GM15510 (cell line): ENCODE results near the gene POFUT1.

ENCODE experiments used
- POLR2A ChIP-seq: IDR thresholded peaks from 3 replicates; pipeline ENCODE4 v1.6.1; 2011; ENCODE audit warnings: borderline replicate concordance; ENCODE audit not compliant: insufficient read length; ENCODE audit errors: extremely low read depth

POFUT1 gene

GRCh38 chr20:32236819-32237218, 29.1 kb downstream of the POFUT1 start:
- TF ChIP-seq POLR2A: no peak

GRCh38 chr20:32237419-32237818, 29.7 kb downstream of the POFUT1 start:
- TF ChIP-seq POLR2A: no peak

DNA sequence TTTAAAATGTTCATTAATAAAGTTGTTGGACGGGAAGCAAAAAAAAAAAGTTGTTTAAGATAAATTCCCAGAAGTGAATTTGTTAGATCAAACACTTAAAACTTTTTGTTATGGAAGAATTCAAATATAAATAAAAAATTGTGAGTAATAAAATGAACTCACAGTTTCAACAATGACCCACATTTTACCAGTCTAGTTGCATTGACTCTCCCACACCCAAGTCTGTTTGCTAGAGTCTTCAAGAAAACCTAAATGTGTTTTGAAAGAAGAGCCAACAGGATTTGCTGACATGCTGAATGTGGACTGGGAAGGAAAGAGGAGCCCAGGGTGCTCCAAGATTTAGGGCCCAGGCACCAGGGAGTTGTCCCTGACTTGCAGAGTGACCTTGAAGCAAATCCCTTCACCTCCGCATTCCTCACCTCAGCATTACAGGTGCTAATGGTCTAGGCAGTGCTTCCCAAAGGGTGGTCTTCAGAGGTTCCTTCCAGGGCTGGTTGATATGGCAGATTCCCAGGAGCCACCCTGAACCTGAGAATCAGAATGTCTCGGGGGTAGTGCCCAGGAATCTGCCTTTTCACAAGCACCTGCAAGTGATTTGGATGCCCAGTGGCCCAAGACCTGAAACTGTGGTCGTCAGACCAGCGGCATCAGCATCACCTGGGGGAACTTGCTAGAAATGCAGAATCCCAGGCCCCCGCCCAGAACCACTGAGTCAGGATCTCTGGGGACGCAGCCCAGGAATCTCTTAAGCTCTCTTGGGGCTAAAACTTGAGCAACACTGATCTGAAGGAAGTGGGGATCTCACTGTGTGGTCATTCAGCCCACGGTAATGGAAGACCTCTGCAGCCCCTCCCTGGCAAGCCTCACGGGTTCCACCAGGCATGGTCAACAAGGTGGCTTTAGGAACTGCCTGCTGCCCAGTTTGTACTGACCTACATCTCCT, 31.1 kb downstream of the POFUT1 start:
- TF ChIP-seq POLR2A: no peak

DNA sequence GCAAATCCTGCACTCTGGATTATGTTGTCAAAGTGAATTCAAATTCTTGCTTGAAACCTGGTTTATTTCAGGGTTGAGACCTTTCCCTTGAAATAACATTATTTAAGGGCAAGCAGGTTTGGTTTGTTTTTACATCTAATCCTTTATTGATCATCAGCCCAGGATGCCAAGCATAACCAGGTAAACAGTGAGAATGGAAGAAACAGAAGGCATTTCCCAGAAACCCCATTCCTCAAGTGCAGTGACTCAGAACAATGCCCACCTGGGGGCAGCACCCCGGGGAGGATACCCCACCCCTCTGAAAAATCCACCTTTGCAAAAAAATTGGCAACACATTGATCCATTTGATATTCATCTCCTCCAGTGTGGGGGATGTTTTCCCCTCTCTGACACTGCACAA, 32.5 kb downstream of the POFUT1 start:
- no peak for TF ChIP-seq POLR2A

GRCh38 chr20:32241807-32242206, 34.1 kb downstream of the POFUT1 start:
- TF ChIP-seq POLR2A: no peak

DNA sequence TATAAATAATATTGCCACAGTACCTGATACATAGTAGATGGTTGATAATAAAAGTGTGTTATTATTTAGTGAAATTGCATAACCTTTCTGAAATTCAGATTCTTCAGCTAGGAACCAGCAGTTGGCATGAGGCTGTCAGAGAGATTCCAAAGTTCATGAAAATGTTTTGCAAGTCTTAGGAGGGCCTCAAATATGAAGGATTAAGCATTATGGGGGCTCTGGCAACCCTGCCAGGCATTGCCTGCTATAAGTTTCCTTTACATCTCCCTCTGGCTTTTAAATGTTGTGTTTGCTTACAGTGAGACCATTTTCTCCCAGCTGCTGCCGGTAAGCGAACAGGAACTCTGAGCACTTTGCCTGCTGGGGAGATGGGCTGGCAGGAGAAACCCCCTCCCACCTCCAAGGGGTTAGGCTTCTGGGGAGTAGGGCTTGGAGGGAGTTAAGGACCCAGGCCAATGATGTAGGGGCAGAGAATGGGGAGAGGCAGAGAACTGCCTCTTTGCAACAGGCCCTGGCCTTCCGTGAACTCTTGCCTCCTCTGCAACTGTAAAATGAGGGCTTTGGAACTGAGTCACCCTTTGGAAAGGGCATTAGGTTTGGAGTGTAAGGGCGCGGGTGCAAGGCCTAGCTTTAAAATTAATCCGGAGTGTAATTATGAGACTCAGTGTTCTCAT, 36.6 kb downstream of the POFUT1 start:
- TF ChIP-seq POLR2A: no peak

DNA sequence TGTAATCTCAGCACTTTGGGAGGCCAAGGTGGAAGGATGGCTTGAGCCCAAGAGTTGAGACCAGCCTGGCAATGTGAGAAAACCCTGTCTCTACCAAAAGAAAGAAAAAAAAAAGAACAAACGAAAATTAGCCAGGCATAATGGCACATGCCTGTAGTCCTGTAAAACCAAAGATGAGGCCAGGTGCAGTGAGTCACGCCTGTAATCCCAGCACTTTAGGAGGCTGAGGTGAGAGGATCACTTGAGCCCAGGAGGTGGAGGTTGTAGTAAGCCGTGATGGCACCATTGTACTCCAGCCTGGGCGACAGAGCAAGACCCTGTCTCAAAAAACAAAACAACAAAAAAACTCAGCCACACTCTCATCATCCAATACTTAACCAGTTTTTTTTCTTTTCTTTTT, 37.3 kb downstream of the POFUT1 start:
- TF ChIP-seq POLR2A: no peak

GRCh38 chr20:32248043-32248442, 40.4 kb downstream of the POFUT1 start:
- no peak for TF ChIP-seq POLR2A

GRCh38 chr20:32249030-32249738, 41.5 kb downstream of the POFUT1 start:
- TF ChIP-seq POLR2A: no peak

- no peak for TF ChIP-seq POLR2A
Measured at GRCh38 chr20:32251470-32251869, 43.8 kb downstream of the POFUT1 start.

GRCh38 chr20:32252189-32252588, 44.5 kb downstream of the POFUT1 start:
- TF ChIP-seq POLR2A: no peak

GRCh38 chr20:32261644-32262043, 54.0 kb downstream of the POFUT1 start:
- no peak for TF ChIP-seq POLR2A

DNA sequence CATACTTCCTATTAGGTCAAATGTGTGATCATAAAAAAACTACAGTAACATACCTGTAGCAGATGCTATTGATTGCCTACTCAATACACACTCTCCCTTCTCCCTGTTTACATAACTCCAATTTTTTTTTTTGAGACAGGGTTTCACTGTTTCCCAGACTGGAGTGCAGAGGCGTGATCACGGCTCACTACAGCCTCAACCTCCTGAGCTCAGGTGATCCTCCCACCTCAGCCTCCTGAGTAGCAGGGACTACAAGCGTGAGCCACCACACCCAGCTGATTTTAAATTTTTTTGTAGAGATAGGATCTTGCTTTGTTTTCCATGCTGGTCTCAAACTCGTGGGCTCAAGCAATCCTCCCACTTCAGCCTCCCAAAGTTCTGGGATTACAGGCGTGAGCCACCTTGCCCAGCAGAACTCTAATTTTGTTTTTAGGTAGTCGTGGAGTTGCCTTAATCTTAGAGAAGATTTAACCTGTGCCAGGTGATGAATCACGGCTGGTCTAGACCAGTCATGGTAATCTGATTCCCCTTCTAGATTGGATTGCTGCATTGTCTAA, 55.8 kb downstream of the POFUT1 start:
- TF ChIP-seq POLR2A: no peak

DNA sequence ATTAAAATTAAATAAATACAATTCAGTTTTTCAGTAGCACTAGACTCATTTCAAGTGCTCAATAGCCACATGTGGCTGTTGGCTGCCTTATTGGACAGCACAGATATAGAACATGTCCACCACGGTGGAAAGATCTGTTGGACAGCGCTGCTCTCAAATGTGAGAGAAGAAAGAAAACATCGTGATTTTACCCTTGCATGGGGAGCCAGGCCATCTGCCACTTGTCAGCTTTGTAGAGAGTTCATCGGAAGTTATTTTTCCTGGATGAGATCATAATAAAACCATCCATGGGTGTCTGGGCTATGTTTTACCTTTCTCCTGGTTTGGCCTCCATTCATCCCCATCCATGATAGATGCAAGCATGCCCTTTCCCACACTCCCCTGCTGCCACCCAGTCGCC, 63.9 kb downstream of the POFUT1 start:
- TF ChIP-seq POLR2A: no peak

DNA sequence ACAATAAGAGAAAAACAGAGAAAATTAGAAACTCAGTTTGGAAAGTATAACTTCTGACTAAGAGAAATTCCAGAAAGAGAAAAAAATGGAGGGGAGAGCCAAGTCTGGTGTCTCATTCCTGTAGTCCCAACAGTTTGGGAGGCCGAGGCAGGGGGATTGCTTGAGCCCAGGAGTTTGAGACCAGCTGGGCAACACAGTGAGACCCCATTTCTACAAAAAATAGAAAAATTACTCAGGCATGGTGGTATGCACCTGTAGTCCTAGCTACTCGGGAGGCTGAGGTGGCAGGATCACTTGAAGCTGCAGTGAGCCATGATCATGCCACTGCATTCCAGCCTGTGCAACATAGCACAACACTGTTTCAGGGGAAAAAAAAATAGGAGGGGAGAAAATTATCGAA, 66.7 kb downstream of the POFUT1 start:
- TF ChIP-seq POLR2A: no peak
